OCI-LY1 (cell line): ENCODE data around the gene SNX8.

ENCODE experiments used
- CTCF ChIP-seq: fragments of 200-600 bp; sonication (generic), shearing (Covaris generic); IDR thresholded peaks from 2 replicates; pipeline ENCODE4 v1.5.1; 2017; ENCODE audit warnings: mild to moderate bottlenecking, antibody characterized with exemption, low read length, moderate library complexity, mixed read lengths
- EZH2 ChIP-seq: fragments of 200-600 bp; sonication (generic), shearing (Covaris generic); IDR thresholded peaks from 2 replicates; pipeline ENCODE4 v1.8.0; 2017; ENCODE audit warnings: borderline replicate concordance, mixed run types, mild to moderate bottlenecking, antibody characterized with exemption, low read length, moderate library complexity, mixed read lengths

DNA sequence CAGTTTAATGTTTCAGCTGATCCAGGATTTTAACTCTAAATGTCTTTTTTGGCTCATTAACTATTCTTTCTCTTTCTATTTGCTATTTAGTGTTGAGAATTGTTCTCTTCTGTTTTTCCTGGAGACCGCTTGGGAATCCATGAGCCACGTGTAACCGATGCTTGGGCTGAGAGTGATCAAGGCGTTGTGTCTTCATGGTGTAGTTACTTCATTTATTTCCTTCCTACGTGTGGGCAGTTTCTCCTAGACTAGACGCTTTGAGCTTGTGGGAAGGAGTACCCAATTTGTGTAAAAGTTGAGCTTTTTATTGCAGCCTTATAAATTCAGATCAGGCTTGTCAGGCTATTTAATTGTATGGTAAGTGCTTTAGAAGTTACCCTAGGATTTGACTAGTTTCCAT is 43.3 kb upstream of the SNX8 start:
- TF ChIP-seq CTCF, result no peak
- TF ChIP-seq EZH2, result no peak
